Hematopoietic multipotent progenitor cell (in vitro differentiated cells): ENCODE measurements around the gene CALHM3. TPM values are rescaled to one million over a fixed set of nuclear protein-coding genes. Genes with fewer than 3 reads are reported as not detected.

Source experiments
- DNase-seq, 3 donors: peaks; one replicate each; pipeline ENCODE4 v3.0.0-alpha.2; 2011 to 2015; ENCODE audit warnings: low read depth in 2 of 3, low spot score in 2 of 3
- total RNA-seq: library from RNA; depleted of rRNA; stranded (reverse); fragments of >200 nt; gene quantifications from one replicate; pipeline ENCODE4 v1.2.3, GENCODE V29; 2012

CALHM3 gene
- total RNA-seq, 1 donor = 0.27 TPM

- DNase-seq = peak in 2 of 3 donors; percentile 31 to 61
Measured at GRCh38 chr10:103451831-103452505, 27.1 kb downstream of the CALHM3 start, which contains the start of gene CALHM2. CALHM2 (minus strand) TSS chr10:103452370; CDS start chr10:103449941, 2,429 bp downstream.

- DNase-seq = peak in 2 of 3 donors; percentile 29 to 34
Measured at GRCh38 chr10:103451091-103451813, 27.8 kb downstream of the CALHM3 start.

GRCh38 chr10:103450201-103450695 is 28.8 kb downstream of the CALHM3 start:
- no peak for DNase-seq

GRCh38 chr10:103449208-103450144 is 29.6 kb downstream of the CALHM3 start:
- DNase-seq = no peak

DNA sequence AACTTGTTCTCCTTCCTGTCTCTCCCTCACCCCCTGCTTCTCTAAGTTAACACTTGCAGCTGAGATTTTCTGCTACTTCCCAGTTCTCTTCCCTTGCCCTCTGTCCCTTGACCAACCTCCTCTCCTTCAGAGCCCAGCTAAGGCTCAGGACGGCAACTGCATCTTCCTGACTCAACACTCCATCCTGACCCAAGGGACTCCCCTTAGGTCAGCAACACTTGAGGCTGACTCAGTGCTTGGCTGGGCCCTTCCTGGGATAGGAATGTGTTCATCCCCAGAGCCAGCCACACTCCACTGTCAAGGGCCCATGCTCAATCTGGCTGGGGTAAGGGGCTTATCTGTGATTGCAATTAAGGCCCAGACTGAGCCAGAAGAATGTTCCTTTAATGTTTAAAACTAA is 30.3 kb downstream of the CALHM3 start:
- no peak for DNase-seq

DNA sequence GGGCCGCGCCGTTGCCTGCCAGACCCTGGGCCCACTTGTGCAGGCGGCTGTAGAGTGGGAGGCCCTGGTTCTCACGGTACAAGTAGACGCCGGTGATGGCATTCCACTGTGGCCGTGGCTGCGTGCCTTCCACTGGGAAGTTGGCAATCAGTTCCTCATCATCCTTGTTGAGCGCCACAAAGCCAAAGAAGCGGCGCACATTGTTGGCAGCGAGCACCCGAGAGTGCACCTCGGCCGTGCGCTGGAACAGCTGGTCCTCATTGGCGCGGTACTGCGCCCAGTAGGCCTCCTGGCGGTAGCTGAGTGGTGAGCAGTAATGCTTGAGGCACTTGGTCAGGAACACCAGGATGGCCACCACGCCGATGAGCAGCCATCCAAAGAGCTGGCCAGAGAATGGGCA is 31.9 kb downstream of the CALHM3 start:
- no peak for DNase-seq

DNA sequence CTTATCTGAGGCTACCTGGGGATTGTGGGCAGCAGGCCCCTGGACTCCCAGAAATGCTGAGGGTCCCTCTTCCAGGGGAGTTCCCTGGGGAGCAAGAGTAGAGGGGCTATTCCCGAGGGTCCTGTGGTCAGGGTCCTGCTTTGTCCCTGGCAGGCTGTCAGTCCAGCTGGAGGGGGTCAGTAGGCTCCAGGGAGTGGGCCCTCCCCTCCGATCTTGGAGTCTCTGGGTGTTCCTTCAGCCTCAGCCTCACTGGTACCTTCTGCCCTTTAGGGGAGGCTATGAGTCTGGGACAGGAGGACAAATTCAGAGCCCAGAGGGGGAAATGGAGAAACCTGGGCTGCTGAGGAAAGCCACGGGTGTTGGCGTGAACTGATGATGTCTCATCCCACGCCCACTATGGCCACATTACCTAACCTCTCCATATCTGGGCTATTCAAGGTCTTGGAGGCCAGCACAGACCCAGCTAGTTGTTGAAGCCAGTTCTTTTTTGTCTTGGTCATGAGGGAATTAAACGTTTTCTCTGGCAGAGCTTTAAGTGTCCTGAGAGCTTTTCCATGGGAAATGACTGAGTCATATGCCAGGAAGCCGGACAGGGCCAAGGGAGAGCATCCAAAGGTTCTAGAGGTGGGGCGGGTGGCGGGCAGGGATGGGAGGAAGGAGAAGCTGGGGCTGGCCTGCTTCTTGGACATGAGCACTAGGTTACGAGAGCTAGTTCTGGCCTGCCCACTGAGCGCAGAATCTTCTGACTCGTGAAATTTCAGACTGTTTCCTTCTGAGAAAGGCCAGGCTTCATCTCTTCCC is 33.1 kb downstream of the CALHM3 start:
- DNase-seq = no peak

- no peak for DNase-seq
Measured at GRCh38 chr10:103445366-103445765, 33.7 kb downstream of the CALHM3 start.

GRCh38 chr10:103444478-103444877 is 34.6 kb downstream of the CALHM3 start:
- no peak for DNase-seq

DNA sequence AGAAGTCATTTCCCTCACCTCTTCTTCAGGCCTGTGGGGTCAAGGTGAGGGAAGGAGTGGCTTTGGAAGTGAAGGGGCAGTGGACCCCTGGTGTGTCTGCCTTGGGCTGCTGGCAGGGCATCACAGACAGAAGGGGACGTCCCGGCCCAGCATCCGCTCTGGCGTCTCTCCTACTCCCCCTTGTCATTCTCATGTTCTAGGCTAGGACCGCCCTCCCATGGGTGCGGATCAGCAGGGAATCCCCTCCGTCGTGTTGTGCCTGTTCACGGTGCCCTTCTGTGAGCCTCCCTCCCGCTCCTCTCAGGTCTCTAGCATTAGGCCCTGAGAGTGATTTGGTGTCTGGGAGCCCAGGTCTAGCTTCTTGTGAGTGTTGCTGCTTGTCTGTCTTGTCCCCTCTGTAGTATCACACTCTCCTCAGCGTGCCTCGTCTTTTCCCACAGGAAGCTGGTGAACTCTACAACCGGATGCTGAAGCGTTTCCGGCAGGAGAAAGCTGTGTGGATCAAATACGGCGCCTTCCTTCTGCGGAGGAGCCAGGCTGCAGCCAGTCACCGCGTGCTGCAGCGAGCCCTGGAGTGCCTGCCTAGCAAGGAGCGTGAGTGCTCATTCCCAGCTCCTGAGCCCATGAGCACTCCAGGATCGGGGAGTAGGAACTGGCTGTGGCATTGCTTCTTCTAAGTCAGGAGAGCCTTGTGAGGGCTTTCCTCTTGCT is 35.4 kb downstream of the CALHM3 start:
- DNase-seq = no peak

DNA sequence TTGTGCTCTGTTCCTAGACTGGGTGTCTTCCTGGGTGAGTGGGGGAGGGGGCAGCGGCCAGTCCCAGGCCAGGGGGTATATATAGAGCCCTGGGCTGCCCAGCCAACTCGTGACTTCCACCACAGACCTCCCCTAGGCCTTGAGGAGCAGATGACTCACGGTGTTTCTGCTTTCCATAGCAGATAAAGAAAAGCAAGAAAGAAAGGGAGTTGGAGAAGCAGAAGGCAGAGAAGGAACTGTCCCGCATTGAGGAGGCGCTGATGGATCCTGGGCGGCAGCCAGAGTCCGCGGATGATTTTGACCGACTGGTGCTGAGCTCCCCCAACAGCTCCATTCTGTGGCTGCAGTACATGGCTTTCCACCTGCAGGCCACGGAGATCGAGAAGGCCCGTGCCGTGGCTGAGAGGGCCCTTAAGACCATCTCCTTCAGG is 37.0 kb downstream of the CALHM3 start:
- no peak for DNase-seq

DNA sequence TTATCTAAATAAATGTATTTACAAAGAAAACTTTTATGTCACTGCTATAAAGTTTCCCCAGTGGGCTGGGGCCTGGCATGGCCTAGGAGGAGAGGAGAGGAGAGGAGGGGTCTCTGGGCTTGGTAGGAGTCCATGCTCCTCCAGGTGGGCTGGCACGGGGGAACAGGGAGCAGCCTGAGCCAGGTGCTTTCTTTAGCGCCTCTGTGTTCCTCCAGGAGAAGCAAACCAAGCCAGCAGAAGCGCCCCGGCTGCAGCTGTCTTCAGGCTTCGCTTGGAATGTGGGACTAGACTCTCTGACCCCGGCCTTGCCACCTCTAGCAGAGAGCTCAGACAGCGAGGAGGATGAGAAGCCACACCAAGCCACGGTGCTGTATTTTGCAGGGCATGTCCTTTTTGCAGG is 37.4 kb downstream of the CALHM3 start:
- no peak for DNase-seq

- no peak for DNase-seq
Measured at GRCh38 chr10:103441206-103441605, 37.8 kb downstream of the CALHM3 start.

DNA sequence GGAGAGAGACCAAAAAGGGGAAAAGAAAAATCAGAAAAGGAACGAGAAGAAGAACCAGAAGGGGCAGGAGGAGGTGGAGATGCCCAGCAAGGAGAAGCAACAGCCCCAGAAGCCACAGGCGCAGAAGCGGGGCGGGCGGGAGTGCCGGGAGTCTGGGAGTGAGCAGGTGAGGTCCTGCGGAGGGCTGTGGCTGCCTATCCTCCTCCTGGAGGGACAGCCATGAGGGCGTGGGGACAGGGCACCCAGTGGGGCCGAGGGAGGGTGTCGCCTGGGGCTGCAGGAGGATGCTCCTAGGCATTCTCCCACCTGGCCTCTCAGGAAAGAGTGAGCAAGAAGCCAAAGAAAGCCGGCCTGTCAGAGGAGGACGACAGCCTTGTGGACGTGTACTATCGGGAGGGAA is 38.6 kb downstream of the CALHM3 start:
- DNase-seq = no peak

DNA sequence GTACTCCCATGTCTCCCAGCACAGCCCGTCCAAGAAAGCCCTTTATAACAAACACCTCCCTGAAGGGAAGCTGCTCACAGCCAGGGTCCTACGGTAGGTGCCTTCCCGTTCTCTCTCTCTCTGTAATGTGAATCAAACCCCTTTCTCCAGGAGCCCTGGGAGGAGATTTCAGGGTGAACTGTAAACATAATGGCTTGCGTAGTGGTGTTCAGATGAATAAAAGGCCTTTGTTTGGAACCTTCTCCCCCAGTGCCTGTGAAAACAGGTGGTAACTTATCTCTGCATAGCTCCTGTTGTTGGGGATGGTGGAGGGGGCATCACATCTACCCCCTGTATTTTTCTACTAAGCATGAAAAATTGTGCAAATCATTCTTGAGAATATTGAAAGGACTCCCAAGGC is 39.3 kb downstream of the CALHM3 start:
- DNase-seq = no peak

- no peak for DNase-seq
Measured at GRCh38 chr10:103433858-103434257, 45.2 kb downstream of the CALHM3 start.

- no peak for DNase-seq
Measured at GRCh38 chr10:103431902-103432301, 47.1 kb downstream of the CALHM3 start.

DNA sequence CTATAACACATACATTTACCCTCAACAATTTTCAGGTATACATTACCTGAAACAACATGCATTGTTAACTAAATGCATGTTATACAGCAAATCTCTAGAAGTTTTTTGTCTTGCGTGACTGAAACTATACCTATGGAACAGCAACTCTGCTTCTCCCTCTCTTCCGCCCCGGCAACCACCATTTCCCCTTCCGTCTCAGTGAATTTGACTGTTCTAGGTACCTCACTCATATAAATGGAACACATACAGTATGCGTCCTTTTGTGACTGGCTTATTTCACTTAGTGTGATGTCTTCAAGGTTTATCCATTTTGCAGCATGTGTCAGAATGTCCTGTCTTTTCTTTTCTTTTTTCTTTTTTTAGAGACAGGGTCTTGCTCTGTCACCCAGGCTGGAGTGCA is 49.4 kb downstream of the CALHM3 start:
- no peak for DNase-seq

DNA sequence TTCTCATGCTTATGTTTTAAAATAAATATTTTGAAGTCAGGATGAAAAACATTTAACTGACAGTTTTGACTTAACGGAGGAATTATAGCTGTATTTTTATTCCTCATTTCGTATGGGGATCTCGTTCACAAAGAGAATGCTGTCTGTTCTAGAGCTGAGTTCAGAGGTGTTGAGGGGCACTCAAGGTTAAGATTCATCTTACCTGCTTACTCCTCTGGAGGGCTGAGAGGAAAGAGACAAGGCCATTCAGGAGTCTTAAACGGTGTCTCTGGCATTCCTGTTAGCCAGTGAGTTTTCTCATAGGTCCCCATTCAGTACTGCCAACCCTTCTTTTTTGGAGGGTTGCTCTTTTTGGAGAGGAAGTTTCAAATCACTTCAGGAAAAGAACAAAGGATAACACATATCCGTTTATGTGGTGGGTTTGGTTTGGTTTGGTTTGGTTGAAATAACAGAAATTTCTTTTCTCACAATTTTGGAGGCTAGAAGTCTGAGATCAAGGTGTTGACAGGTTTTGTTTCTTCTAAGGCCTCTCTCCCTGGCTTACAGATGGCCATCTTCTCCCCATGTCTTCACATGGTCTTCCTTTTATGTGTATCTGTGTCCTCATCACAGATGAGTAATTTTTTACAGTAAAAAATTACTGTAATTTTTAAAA is 49.9 kb downstream of the CALHM3 start:
- DNase-seq = no peak
